ENCODE measurements around the gene EFCAB14. TPM values are rescaled to one million over a fixed set of nuclear protein-coding genes. Genes with fewer than 3 reads are reported as not detected.

EFCAB14 gene
- total and polyA plus RNA-seq, 2 of the 8 experiments (the other 6 are each of a cell fraction or from before 2014, with no cell fraction given), result 19.4 to 40.4 TPM

- no peak for TF ChIP-seq CHD7 (IDR thresholded peaks at IDR 0.05; ENCODE audit: insufficient replicate concordance, low read length)
- TF ChIP-seq NRF1 (IDR thresholded peaks at IDR 0.05; ENCODE audit: low read depth, low read length), result no peak
- TF ChIP-seq POU5F1 (IDR thresholded peaks at IDR 0.05; ENCODE audit: low read depth, low read length), result no peak
- no peak for TF ChIP-seq SIN3A (conservative IDR thresholded peaks at IDR 0.05 in 1 of 2, IDR thresholded peaks at IDR 0.05 in 1 of 2; ENCODE audit: low read depth in 1 of 2, low read length in 2 of 2)
- TF ChIP-seq KDM5A (IDR thresholded peaks at IDR 0.05; ENCODE audit: low read length), result no peak
- TF ChIP-seq TEAD4 (IDR thresholded peaks at IDR 0.05; ENCODE audit: low read depth, low read length), result no peak
- no peak for TF ChIP-seq CHD2 (IDR thresholded peaks at IDR 0.05; ENCODE audit: low read length)
- TF ChIP-seq E2F6 (IDR thresholded peaks at IDR 0.05), result no peak
- TF ChIP-seq FOSL1 (IDR thresholded peaks at IDR 0.05; ENCODE audit: insufficient read depth, low read depth, low read length), result no peak
- no peak for TF ChIP-seq USF2 (IDR thresholded peaks at IDR 0.05; ENCODE audit: low read length)
- TF ChIP-seq CREB1 (IDR thresholded peaks at IDR 0.05), result no peak
Observed at GRCh38 chr1:46699666-46700065, 19.2 kb downstream of the EFCAB14 start (continued).
